Astrocyte of the spinal cord (primary cell): ENCODE data around the gene HOXA3.

Experiments used
- DNase-seq: peaks from one replicate; pipeline ENCODE4 v3.0.0; 2011; ENCODE audit warnings: low read depth, low spot score
- H3K4me3 ChIP-seq: 2 replicates; pipeline ENCODE4 v1.5.1; 2011; ENCODE audit warnings: low read depth, mild to moderate bottlenecking, low read length, moderate library complexity
- CTCF ChIP-seq: IDR thresholded peaks from 2 replicates; pipeline ENCODE4 v1.5.1; 2012; ENCODE audit warnings: low read depth, mild to moderate bottlenecking, low read length, inconsistent platforms
- in situ Hi-C: cut with HindIII; loops from 2 replicates; pipeline ENCODE4 v1.10.0; 2017; ENCODE audit warnings: low sequenced_read_pairs

The HOXA3 gene

DNA sequence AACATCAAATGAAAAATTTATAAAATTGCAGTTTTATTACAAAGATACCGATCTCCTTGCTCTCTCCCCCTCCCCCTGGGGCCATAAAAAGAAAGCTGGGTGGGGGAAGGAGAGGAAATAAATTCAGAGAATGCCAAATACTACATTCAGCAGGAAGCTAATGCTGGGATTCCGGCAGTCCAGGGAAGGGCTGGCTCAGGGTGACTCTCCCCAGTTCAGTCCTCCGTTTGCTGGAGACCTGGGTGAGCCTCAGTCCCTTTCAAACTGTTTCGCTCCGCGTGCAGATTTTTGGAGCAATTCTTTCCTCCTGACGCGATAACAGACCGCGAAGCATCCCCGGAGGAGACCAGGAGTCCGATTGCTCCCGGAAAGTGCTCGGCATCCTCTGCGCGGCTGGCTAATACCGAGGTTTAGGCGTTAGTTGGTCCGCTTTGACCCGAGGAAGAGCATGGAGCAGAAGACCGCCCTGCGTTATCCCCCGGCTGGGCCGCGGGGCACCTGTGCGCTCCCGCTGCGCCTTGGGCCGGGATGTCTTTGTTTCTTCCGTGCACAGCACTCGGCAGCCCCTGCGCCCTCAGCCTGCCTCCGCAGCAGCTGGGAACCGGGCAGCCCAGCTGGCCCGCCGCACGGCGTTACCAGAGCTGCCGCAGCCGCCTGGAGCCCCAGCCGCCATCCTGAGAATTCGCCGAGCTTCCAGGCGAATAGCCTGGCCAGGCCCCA, 46.0 kb downstream of the HOXA3 start:
- peak overlapping the region; percentile 34 for H3K4me3 ChIP-seq
- DNase-seq: peak; percentile 64
- in situ Hi-C loops: no loop called here
- TF ChIP-seq CTCF: no peak

DNA sequence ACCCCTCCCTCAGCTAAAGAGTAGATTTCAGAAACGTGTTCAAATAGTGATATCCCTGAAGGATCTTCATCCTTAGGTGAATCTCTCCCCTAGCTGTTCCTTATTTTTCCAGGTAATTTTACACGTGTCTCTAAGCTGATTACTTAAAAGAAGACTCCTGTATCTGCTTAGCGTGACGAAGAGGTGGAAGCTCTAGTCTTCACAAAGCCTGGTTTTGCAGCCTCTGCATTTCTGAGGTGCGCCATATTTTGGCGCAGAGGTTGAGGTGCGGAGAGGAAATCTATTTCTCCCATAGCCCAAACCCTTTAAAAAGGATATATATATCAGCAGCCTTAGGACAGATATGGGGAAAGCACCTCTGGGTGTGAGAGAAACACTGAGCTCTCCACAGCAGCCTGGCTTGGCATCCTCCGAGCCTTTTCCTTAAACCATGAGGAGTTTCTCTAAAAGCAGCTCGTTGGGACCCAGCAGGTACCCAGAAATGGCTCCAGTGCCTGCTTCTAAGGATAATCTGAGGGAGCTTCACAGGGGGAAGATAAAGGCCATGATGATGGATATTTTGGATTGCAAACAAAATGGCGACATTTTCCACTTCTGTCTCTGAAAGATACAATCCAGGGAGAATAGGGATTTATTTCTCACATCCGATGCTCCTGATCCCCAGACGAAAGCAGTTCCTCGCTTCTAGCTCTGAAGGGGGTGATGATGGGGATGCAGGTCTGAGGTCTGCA, 46.9 kb downstream of the HOXA3 start:
- TF ChIP-seq CTCF: no peak
- in situ Hi-C loops: no loop called here
- peak; percentile 65 for DNase-seq
- H3K4me3 ChIP-seq: no peak overlapping the region

DNA sequence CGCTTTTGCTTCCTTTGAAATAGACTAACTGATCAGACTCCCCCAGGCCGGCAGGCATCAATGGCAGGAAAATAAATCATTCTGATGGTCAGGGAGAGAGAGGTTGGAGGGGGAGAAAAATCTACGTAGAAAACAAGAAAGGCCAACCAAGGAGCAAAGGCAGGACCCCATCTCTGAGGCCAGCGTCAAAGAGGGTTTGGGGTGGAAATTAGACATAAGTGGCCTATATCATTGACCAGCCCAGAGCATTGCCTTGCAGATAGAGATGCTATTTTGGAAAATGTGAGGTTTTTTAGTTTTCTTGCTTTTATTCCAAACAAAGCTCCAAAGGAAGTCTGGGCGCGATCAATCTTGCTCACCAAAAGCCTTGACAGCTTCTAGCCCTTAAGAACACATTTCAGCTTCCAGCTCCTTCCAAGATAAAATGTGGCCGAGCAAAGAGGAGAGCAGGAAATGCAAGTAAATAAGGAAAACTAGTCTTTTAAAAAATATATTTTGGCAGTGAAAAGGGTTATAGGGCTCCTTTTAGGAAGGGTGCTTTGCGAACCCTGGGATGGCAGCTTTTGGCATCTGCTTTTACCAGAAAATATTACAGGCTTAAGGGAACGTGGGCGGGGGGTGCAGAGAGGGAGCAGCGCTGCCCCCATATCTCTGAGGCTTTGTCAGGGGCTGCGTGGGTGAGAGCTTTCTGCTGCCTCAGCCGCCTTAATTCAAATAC, 47.9 kb downstream of the HOXA3 start:
- in situ Hi-C loops: no loop called here
- no peak overlapping the region for H3K4me3 ChIP-seq
- no peak for TF ChIP-seq CTCF
- peak; percentile 73 for DNase-seq

GRCh38 chr7:27103489-27104226, 48.7 kb downstream of the HOXA3 start:
- peak overlapping the region; percentile 57 for H3K4me3 ChIP-seq
- peak; percentile 61 for DNase-seq
- in situ Hi-C loops: no loop called here
- no peak for TF ChIP-seq CTCF

DNA sequence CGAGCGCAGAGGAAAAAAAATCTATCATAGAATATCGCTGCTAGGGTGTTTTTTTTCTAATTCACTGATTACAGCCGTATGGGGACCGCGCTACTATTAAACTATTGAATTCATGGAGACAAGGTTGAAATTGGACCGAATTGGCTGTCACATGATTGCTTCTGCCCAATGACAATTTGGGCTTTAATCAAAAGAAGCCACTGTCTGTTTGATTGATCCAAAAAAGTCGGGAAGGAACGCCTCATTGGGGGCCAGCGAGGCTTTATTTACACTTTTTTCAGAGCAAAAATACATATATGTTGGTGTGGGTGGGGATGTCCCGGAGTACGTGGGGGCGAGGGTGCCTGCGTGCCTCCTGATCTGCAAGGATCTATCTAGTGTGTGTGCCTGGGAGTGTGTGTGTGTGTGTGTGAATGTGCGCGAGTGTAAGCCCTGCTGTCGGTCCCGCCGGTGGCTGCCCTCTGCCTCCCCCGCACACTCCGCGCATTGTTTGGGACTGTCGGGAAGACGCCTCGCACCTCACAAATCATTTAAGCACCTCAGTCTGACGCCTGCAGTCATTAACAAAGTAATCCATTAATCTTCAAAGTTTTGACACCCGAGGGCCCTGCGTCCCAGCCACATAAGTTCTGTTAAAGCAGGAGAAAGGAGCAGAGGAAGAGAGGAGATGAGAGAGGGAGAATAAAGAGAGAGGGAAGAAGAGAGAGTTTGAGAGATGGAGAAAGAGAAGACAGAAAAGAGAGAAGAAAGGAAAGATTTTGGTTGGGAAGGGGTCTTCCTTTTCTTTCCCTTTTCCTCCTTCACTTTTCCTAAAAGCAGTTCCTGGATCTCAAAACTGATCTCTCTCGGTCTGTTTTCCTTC, 49.6 kb downstream of the HOXA3 start, which contains the start of gene HOXA2:
HOXA2 (minus strand) TSS at position 103 of the 862 bp plus-strand sequence. CDS start 183 bp downstream, outside the sequence.
- TF ChIP-seq CTCF: no peak
- DNase-seq: peak; percentile 88
- in situ Hi-C loops: no loop called here
- peak within 1 kb of the TSS; percentile 57 for H3K4me3 ChIP-seq
